ENCODE data around the gene ITSN2.

GRCh38 chr2:24332791-24333540 is 27.4 kb downstream of the ITSN2 start:
- TF ChIP-seq CTCF (IDR thresholded peaks at IDR 0.05) (no peak), POLR2A (IDR thresholded peaks at IDR 0.05) (no peak)
